Measurements from ENCODE around the gene GNA14.

The GNA14 gene

DNA sequence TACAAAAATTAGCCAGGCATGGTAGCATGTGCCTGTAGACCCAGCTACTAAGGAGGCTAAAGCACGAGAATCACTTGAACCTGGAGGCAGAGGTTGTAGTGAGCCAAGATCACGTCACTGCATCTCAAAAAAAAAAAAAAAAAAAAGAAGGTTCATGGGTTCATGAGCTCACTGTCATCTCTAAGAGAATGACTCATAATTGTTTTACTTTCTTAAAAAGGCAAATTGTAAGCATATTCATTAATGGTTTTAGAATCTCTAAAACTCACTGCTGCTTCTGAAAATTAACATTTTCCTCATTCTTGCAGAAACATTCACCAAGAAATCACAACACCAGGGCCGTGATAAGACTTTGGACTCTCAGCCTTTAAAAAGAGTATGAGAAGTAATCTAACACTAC, 103.6 kb downstream of the GNA14 start:
- no peaks in the 10 kb centered on the region for H3K27me3 Mint-ChIP-seq (ENCODE audit: low read depth)
- TF ChIP-seq, protein P1, sequence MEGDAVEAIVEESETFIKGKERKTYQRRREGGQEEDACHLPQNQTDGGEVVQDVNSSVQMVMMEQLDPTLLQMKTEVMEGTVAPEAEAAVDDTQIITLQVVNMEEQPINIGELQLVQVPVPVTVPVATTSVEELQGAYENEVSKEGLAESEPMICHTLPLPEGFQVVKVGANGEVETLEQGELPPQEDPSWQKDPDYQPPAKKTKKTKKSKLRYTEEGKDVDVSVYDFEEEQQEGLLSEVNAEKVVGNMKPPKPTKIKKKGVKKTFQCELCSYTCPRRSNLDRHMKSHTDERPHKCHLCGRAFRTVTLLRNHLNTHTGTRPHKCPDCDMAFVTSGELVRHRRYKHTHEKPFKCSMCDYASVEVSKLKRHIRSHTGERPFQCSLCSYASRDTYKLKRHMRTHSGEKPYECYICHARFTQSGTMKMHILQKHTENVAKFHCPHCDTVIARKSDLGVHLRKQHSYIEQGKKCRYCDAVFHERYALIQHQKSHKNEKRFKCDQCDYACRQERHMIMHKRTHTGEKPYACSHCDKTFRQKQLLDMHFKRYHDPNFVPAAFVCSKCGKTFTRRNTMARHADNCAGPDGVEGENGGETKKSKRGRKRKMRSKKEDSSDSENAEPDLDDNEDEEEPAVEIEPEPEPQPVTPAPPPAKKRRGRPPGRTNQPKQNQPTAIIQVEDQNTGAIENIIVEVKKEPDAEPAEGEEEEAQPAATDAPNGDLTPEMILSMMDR (IDR thresholded peaks at IDR 0.05; ENCODE audit: unreplicated experiment in 3 of 3), result no peak
- peaks cover 36% of the 10 kb centered on the region for H3K9me3 Mint-ChIP-seq
- H3K4me3 Mint-ChIP-seq, result no peak overlapping the region
- no peaks in the 10 kb centered on the region for H3K36me3 Mint-ChIP-seq (ENCODE audit: low read depth)
- peaks cover 9% of the 10 kb centered on the region for H3K4me1 Mint-ChIP-seq
- peak overlapping the region in 2 of 3 experiments; percentile 19 to 35 for H3K27ac Mint-ChIP-seq

DNA sequence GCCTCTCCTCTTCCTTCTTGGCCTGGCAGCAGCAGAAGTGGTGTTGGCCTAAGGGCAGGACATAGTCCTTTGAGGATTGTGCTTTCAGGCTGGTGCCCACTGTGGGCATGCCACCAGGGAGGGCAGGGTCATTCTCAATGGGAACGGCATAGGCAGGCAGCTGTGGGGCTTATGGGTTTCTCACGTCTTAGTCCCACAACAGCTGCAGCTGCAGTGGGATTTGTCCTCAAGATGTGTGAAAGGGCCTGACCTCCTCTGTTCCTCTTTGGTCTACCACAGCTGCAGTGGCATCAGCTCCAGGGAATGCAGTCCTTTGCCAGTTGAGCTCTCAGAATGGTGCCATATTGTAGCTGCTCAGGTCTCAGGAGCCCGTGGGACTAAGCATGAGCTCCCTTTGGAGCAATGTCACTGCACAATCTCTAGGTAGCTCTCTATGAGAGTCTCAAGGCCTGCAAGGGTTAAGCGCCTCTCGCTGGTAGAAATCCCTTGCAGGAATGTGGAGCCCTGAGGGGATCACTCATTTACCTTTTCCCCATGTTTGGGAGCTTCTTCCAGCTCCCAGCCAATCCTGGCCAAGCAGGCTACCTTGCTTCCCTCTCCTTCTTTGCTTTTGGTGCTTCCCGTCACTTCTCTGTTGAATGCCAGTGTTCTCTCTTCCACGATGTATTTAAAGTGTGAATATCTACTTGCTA, 104.8 kb downstream of the GNA14 start:
- Mint-ChIP-seq H3K4me3 (no peak overlapping the region), H3K27me3 (ENCODE audit: low read depth) (no peaks in the 10 kb centered on the region), H3K4me1 (peaks cover 9% of the 10 kb centered on the region), H3K27ac (no peak overlapping the region), H3K36me3 (ENCODE audit: low read depth) (no peaks in the 10 kb centered on the region), H3K9me3 (peaks cover 43% of the 10 kb centered on the region)
- TF ChIP-seq, protein P1 (IDR thresholded peaks at IDR 0.05; ENCODE audit: unreplicated experiment in 3 of 3), result no peak

DNA sequence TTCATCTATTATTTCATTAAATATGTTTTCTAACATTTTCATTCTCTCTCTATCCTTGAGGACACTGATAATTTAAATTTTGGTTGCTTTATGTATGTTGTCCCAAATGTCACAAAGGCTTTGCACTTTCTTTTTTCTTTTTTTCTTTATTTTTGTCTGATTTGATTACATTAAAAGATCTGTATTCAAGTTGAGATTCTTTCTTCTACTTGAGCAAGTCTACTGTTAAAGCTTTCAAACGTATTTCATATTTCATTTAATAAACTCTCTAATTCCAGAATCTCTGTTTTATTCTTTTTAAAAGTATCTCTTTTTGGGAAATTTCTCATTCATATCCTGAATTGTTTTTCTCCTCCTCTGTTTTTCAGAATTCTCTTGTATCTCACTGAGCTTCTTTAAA, 106.5 kb downstream of the GNA14 start:
- H3K27ac Mint-ChIP-seq, result no peak overlapping the region
- peaks cover 46% of the 10 kb centered on the region for H3K9me3 Mint-ChIP-seq
- H3K4me1 Mint-ChIP-seq, result peaks cover 4% of the 10 kb centered on the region
- no peaks in the 10 kb centered on the region for H3K27me3 Mint-ChIP-seq (ENCODE audit: low read depth)
- TF ChIP-seq, protein P1 (IDR thresholded peaks at IDR 0.05; ENCODE audit: unreplicated experiment in 3 of 3), result no peak
- H3K4me3 Mint-ChIP-seq, result no peak overlapping the region
- H3K36me3 Mint-ChIP-seq (ENCODE audit: low read depth), result no peaks in the 10 kb centered on the region

DNA sequence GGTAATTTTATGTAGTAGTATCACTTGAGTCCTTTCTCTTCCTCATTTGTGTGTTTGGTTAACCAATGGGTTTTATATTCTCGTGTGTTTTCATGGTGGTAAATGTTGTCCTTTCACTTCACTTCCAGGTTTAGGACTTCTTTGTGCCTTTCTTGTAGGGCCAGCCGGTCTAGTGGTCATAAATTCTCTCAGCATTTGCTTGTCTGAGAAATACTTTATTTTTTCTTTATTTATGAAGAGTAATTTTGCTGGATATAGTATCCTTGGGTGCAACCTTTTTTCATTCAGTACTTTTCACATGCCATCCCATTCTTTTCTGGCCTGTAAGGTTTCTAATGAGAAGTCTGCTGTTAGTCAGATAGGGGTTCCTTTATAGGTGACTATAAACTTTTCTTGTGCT, 107.1 kb downstream of the GNA14 start:
- Mint-ChIP-seq H3K4me3 (no peak overlapping the region), H3K27ac (no peak overlapping the region), H3K9me3 (peaks cover 42% of the 10 kb centered on the region), H3K4me1 (no peaks in the 10 kb centered on the region), H3K27me3 (ENCODE audit: low read depth) (no peaks in the 10 kb centered on the region), H3K36me3 (ENCODE audit: low read depth) (no peaks in the 10 kb centered on the region)
- TF ChIP-seq, protein P1 (IDR thresholded peaks at IDR 0.05; ENCODE audit: unreplicated experiment in 3 of 3), result no peak

DNA sequence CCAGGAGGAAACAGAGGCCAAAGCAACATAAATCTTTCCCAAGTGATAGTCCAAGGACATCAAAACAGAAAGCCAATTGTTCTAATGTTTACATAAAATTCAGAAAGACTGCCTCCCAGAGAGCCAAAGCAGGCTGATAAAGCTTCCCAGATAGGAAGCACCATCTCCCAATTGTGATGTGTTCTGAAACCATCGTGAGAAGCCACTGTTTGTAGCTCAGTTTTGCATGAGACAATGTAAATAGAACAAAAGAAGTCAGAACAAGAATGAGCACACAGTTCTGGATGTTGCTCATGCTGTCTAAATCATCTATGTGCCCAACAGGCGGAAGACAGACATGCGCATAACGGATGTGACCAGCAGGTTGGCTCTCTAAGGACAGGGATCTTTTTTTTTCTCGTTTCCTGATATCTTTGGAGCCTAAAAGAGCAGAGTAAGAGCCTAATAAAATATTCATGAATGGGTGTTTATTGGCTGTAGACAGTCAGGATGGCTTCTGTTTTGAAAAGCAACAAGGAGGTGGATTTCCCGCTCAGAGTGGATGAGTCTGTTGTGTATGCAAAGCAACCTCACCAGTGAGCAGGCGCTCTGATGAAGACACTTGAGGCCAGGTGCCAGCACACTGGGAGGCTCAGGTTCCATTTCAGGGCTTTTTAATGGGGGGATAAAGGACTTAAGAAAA, 113.6 kb downstream of the GNA14 start:
- Mint-ChIP-seq H3K4me1 (peaks cover 10% of the 10 kb centered on the region), H3K36me3 (ENCODE audit: low read depth) (no peaks in the 10 kb centered on the region), H3K27me3 (ENCODE audit: low read depth) (no peaks in the 10 kb centered on the region), H3K27ac (peak overlapping the region; percentile 34 to 64 (median 41)), H3K9me3 (peaks cover 16% of the 10 kb centered on the region), H3K4me3 (no peak overlapping the region)
- TF ChIP-seq, protein P1 (IDR thresholded peaks at IDR 0.05; ENCODE audit: unreplicated experiment in 3 of 3), result no peak

Data from nephron (organoid).